NCI-H187 (cell line): Measurements from ENCODE around the gene OR2L5.

Source experiments
- DNase-seq, 2 experiments: peaks; one replicate each; lab custom pipeline; 2025; lab: John Stamatoyannopoulos, UW

OR2L5 gene

DNA sequence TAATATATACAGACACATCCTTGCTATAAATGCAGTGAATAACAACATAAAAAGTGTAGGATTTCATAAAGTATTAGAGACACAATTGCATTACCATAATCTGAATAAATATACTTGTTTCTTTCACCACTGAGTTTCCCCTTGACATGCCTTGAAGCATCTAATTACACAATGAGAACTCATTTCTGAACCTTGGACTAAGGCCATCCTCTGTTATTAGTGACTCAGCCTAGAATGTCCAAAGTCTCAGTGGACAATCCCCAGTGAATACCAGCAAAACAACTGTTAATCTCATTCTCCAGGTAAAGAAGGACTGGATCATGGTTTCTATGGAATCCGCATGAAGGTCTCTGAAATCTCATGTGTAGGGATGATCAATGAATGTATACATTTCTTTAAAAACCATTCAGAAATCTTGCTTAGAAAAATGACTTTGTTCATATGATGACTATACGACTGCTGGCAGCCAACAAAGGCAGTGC is at the start of gene OR2L5:
TSS of gene OR2L5 (plus strand) at position 432 of the 482 bp plus-strand sequence. CDS start 8,288 bp downstream, outside the sequence.
- DNase-seq = no peak

- DNase-seq = no peak
These were observed 48.5 kb upstream of the OR2L5 start, which contains the start of gene OR2AK2 for GRCh38 chr1:247964933-247965332. OR2AK2 (plus strand) TSS chr1:247965233; CDS start chr1:247965377, 144 bp downstream.

DNA sequence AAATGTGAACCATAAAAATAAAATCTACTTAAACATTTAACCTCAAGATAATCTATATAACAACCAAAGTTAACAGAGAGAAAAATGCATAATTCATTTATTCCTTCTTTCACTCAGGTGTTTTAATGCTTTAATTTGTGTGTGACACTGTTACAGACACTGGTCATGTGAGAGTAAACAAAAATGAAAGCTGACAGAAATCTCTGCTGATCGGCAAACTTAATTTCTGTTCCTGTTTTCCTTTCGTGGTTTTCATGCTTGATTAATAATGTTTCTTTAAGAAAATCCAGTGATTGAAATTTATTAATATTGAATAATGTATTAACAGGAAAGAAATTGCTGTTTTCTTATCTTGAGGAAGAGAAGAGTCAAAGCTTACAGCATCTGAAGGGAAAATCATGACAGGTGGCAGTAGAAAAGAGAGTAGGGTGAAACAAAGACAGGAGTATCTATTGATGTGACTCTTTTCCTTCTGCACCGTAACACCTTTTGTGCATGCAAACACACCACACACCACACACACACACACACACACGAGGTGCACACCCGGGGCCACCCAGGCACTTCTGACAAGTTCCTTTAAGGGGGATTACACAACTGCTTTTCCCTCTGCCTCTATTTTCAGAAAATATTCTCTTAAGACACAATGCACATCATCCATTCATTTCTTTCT is 46.8 kb upstream of the OR2L5 start:
- no peak for DNase-seq

- DNase-seq = no peak
These were observed 20.5 kb upstream of the OR2L5 start for GRCh38 chr1:247992986-247993385.

DNA sequence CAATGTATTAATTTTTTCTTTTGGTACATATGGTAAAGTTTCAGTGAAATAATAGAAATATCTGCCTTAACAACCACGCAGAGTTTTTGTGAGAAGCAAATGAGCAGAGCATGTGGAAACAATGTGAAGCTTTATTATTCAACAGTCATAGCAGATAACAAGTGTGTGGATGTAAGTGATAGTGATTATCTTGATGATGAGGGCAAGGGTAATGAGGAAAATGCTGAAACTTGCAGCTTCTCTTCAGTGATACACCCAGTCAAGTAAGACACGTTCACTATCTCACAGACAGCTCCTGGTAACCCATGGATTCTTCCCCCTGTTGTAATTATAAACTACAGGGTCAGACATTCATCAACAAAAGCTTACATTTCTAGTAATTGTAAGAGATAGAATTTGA is 14.6 kb upstream of the OR2L5 start:
- DNase-seq = no peak

GRCh38 chr1:248000169-248000568 is 13.3 kb upstream of the OR2L5 start:
- DNase-seq = no peak

DNA sequence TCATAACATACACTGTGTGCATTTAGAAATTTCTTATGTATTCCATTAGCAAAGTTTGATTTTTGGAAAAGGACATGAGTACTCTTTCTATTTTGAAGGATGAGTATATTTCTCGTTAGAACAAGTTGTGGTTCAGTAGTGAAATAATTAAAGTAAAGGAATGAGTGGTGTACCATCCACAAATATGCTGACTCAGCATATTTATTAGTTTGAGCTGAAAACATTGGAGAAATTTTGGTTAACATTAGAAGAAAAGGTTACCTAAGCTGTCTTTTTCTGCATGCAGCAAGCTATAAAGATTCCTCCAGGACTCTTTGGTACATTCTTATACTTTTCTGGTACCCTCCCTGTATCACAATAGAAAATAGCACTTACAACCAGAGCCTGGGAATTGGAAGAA is 5.7 kb upstream of the OR2L5 start:
- DNase-seq = no peak

GRCh38 chr1:248009681-248010080 is 3.8 kb upstream of the OR2L5 start:
- no peak for DNase-seq

GRCh38 chr1:248015803-248016202 is 2.3 kb downstream of the OR2L5 start:
- no peak for DNase-seq

GRCh38 chr1:248029770-248030169 is 16.3 kb downstream of the OR2L5 start, which contains the start of gene OR2L2:
OR2L2 (plus strand) TSS chr1:248030070; CDS start chr1:248038268, 8,198 bp downstream.
- DNase-seq = no peak

- DNase-seq = no peak
These were observed 31.7 kb downstream of the OR2L5 start for GRCh38 chr1:248045209-248045608.

DNA sequence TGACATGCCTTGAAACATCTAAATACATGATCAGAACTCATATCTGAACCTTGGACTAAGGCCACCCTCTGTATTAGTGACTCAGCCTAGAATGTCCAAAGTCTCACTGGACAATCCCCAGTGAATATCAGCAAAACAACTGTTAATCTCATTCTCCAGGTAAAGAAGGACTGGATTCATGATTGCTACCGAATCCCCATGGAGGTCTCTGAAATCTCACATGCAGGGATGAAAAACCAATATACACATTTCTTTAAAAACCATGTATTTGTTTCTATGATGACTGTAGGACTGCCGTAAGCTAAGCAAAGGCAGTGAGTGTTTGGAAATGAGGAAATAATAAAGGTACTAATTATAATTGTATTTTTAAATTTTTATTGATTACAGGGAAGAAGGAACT is 33.1 kb downstream of the OR2L5 start, which contains the start of gene OR2L3:
TSS of gene OR2L3 (plus strand) at position 301 of the 400 bp plus-strand sequence. CDS start 13,846 bp downstream, outside the sequence.
- DNase-seq = no peak

DNA sequence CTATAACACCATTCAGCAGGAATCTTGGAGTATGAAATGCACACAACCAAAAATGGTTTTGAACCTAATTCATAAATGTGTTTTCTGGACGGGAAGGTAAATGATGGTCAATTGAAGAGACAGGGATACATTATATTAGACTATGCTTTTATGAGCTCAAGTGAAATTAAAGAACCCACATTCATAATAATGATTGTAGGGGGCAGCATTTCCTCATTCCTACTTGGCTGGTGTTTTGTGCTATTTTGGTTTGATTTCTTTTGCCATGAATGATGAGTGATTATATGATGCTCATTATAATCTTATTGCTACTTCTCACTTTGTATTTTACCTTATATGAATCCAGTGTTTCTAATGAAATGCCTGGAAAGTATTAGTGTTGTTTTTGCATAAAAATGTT is 33.5 kb downstream of the OR2L5 start:
- DNase-seq = no peak

- DNase-seq = no peak
These were observed 41.2 kb downstream of the OR2L5 start for GRCh38 chr1:248054671-248055070.

DNA sequence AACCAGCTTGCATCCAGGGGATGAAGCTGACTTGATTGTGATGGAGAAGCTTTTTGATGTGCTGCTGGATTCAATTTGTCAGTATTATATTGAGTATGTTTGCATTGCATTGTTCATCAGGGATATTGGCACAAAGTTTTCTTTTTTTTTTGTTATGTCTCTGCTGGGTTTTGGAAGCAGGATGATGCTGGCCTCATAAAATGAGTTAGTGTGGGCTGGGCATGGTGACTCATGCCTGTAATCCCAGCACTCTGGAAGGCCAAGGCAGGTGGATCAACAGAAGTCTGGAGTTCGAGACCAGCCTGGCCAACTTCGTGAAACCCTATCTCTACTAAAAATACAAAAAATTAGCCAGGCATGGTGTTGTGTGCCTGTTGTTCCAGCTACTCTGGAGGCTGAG is 41.8 kb downstream of the OR2L5 start:
- DNase-seq = no peak

GRCh38 chr1:248065071-248065470 is 51.6 kb downstream of the OR2L5 start:
- DNase-seq = no peak

GRCh38 chr1:248065604-248066003 is 52.1 kb downstream of the OR2L5 start:
- no peak for DNase-seq
